Vagina (tissue), 2 donors: ENCODE data around the gene GPR108. TPM values are rescaled to one million over a fixed set of nuclear protein-coding genes. Genes with fewer than 3 reads are reported as not detected.

ENCODE experiments used
- DNase-seq, 2 donors: peaks; one replicate each; pipeline ENCODE4 v3.0.0-alpha.2; 2017; ENCODE audit errors: extremely low spot score in 2 of 2
- H3K27ac ChIP-seq: fragments of 200-600 bp; sonication (generic); one replicate; pipeline ENCODE4 v1.5.1; 2019
- H3K27me3 ChIP-seq: fragments of 200-600 bp; sonication (generic); one replicate; pipeline ENCODE4 v1.5.1; 2019
- H3K36me3 ChIP-seq, 2 donors: fragments of 200-600 bp; sonication (generic); one replicate each; pipeline ENCODE4 v1.5.1; 2017 to 2019
- H3K4me1 ChIP-seq: fragments of 200-600 bp; sonication (generic); one replicate; pipeline ENCODE4 v1.5.1; 2019
- H3K4me3 ChIP-seq, 2 donors: fragments of 200-600 bp; sonication (generic); 1 replicate in 1 of 2; 2 replicates in 1 of 2; pipeline ENCODE4 v1.5.1; 2016 to 2019
- H3K9me3 ChIP-seq: fragments of 200-600 bp; sonication (generic); one replicate; pipeline ENCODE4 v1.5.1; 2019
- CTCF ChIP-seq, 3 experiments: fragments of 450-650 bp in 2 of 3; fragments of 200-600 bp in 1 of 3; sonication (generic) in 1 of 3; IDR thresholded peaks; one replicate each; pipeline ENCODE4 v1.5.1; 2017 to 2019; ENCODE audit warnings: antibody characterized with exemption in 3 of 3, mild to moderate bottlenecking in 2 of 3, moderate library complexity in 2 of 3
- POLR2A ChIP-seq, 2 donors: fragments of 450-650 bp; IDR thresholded peaks; one replicate each; pipeline ENCODE4 v1.6.1; 2017; ENCODE audit warnings: antibody characterized with exemption in 2 of 2, mild to moderate bottlenecking in 2 of 2, moderate library complexity in 2 of 2
- POLR2AphosphoS5 ChIP-seq, 2 donors: sonication (generic); formaldehyde crosslinking; IDR thresholded peaks; one replicate each; pipeline ENCODE4 v1.9.0; 2017; ENCODE audit warnings: antibody characterized with exemption in 2 of 2, mild to moderate bottlenecking in 2 of 2, low read depth in 1 of 2; ENCODE audit not compliant: insufficient read depth in 1 of 2
- intact Hi-C: fragments of 100-400 bp; cut with DNase I; formaldehyde crosslinking; loops from one replicate; pipeline ENCODE4 v1.15.1; 2023
- total RNA-seq: library from RNA; depleted of rRNA; stranded (reverse); fragments of >200 nt; gene quantifications from one replicate; pipeline ENCODE4 v1.2.3, GENCODE V29; 2016

GPR108 gene
- total RNA-seq, 1 donor from 2014 or later, result 62.9 TPM

DNA sequence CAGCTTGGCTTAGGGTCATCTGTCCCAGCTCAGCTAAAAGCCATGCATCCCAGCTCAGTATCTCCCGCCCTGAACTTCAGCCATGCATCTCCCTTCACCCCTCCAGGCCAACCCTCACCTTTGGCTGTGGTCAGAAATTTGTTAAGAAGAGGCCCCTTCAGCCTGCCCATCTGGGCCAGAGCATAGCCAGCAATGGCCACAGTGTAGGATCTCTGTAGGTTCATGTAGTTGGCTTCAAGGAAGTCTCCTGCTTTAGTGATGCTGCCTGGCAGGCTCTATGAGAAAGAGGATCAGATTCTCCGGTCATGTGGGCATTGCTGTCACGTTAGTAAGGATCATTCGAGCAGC, 50.8 kb downstream of the GPR108 start:
- no peaks in the 10 kb centered on the region for H3K36me3 ChIP-seq

DNA sequence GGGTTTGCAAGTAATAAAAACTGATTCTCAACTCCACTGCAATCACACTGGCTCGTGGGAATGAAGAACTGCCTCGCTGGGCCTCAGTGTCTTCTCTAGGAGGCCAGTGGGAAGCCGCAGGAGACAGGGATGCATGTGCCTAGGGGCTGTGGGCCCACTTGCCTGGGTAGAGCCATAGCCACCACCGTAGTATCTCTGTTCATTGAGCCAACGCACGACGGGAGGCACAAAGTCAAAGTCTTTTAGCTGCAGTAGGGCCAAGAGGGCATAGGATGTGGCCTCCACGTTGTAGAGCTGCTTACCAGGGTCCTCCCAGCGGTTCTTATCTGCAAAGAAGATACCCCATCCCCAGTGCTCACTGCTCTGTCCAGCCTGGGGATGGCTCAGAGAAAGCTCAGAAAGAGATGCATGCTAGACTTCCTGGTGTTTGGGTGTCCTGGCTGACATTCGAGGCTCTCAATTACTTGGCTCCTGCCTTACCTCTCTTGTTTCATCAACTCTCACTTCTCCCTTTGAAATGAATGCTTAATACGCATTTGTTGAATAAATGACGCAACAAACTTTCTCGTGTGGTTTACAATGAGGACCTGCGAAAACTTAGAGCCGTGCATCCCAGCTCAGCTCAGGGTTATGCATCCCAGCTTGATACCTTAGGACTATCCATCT, 51.3 kb downstream of the GPR108 start:
- H3K4me1 ChIP-seq, result no peaks in the 10 kb centered on the region
- TF ChIP-seq POLR2AphosphoS5 (IDR thresholded peaks at IDR 0.05; ENCODE audit: insufficient read depth in 1 of 2, low read depth in 1 of 2) (no peak), CTCF (IDR thresholded peaks at IDR 0.05) (no peak), POLR2A (IDR thresholded peaks at IDR 0.05) (no peak)
- no peaks in the 10 kb centered on the region for H3K36me3 ChIP-seq
- DNase-seq, result no peak
- H3K4me3 ChIP-seq, result no peak overlapping the region
- no peaks in the 10 kb centered on the region for H3K9me3 ChIP-seq
- no peaks in the 10 kb centered on the region for H3K27me3 ChIP-seq
- intact Hi-C loops, result no loop called here
- H3K27ac ChIP-seq, result no peak overlapping the region

More for the DNA sequence above, 50.8 kb downstream of the GPR108 start:
- no peak for DNase-seq
- intact Hi-C loops, result no loop called here
- Histone ChIP-seq H3K27ac (no peak overlapping the region), H3K4me1 (no peaks in the 10 kb centered on the region), H3K4me3 (no peak overlapping the region), H3K9me3 (no peaks in the 10 kb centered on the region), H3K27me3 (no peaks in the 10 kb centered on the region)
- TF ChIP-seq POLR2AphosphoS5 (IDR thresholded peaks at IDR 0.05; ENCODE audit: insufficient read depth in 1 of 2, low read depth in 1 of 2), result no peak
- TF ChIP-seq CTCF (IDR thresholded peaks at IDR 0.05), result no peak
- TF ChIP-seq POLR2A (IDR thresholded peaks at IDR 0.05), result no peak

DNA sequence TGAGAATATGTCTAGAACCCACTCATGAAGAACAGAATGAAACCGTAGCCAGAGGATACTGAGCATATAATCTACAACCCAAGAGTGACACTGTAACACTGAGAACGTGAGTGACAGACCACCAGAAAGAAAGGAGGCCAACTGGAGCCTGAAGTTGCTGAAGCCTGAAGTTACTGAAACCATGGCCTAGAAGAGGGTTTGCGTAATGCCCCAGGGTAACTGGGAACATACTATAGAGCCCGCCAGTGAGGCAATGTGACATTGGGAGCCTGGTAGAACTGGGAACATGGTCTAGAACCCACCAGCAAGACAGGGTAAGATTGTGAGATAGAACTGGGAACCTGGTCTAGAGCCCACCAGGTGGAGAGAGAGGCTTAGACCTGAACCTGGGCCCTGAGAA, 51.9 kb downstream of the GPR108 start:
- Histone ChIP-seq H3K4me1 (no peaks in the 10 kb centered on the region), H3K27ac (no peak overlapping the region), H3K4me3 (no peak overlapping the region), H3K36me3 (no peaks in the 10 kb centered on the region), H3K27me3 (no peaks in the 10 kb centered on the region), H3K9me3 (no peaks in the 10 kb centered on the region)
- DNase-seq, result no peak
- intact Hi-C loops, result no loop called here
- TF ChIP-seq POLR2A (IDR thresholded peaks at IDR 0.05), result no peak
- no peak for TF ChIP-seq POLR2AphosphoS5 (IDR thresholded peaks at IDR 0.05; ENCODE audit: insufficient read depth in 1 of 2, low read depth in 1 of 2)
- no peak for TF ChIP-seq CTCF (IDR thresholded peaks at IDR 0.05)

DNA sequence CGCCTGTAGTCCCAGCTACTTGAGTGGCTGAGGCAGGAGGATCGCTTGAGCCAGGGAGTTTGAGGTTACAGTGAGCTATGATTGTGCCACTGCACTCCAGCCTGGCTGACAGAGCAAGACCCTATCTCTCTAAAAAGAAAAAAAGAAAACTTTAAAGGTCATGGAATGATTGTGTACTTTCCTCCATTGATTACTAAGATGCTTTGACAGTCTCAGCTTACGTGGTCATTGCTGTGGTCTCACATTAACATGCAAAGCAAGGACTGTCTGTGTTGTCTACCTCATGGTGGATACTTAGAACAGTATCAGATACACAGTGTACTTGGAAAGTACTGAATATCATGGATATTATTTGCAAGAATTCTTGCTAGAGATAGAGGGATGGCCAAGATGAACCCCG, 53.4 kb downstream of the GPR108 start:
- Histone ChIP-seq H3K9me3 (no peaks in the 10 kb centered on the region), H3K4me3 (no peak overlapping the region), H3K27me3 (no peaks in the 10 kb centered on the region), H3K36me3 (no peaks in the 10 kb centered on the region), H3K4me1 (no peaks in the 10 kb centered on the region), H3K27ac (no peak overlapping the region)
- no peak for TF ChIP-seq POLR2A (IDR thresholded peaks at IDR 0.05)
- TF ChIP-seq POLR2AphosphoS5 (IDR thresholded peaks at IDR 0.05; ENCODE audit: insufficient read depth in 1 of 2, low read depth in 1 of 2), result no peak
- TF ChIP-seq CTCF (IDR thresholded peaks at IDR 0.05), result no peak
- intact Hi-C loops, result no loop called here
- DNase-seq, result no peak

GRCh38 chr19:6682607-6683128, 54.7 kb downstream of the GPR108 start:
- Histone ChIP-seq H3K27me3 (no peaks in the 10 kb centered on the region), H3K27ac (no peak overlapping the region), H3K9me3 (no peaks in the 10 kb centered on the region), H3K4me3 (no peak overlapping the region), H3K36me3 (no peaks in the 10 kb centered on the region), H3K4me1 (no peaks in the 10 kb centered on the region)
- DNase-seq, result no peak
- TF ChIP-seq CTCF (IDR thresholded peaks at IDR 0.05), result no peak
- TF ChIP-seq POLR2AphosphoS5 (IDR thresholded peaks at IDR 0.05; ENCODE audit: insufficient read depth in 1 of 2, low read depth in 1 of 2), result no peak
- intact Hi-C loops, result no loop called here
